AG08395 (cell line): ENCODE results near the gene MAP4.
"Not testable (repeated sequence)": the region's sequence is repeated elsewhere in the genome, so short reads cannot be mapped to it uniquely, and the experiment has no call there.

Experiments used
- DNase-seq: peaks from one replicate; pipeline ENCODE4 v3.0.0; 2012; ENCODE audit warnings: mixed read lengths, low spot score

The MAP4 gene

GRCh38 chr3:48016301-48016973, at the start of gene MAP4:
MAP4 (minus strand) TSS chr3:48016416; CDS start chr3:47998860, 17,556 bp downstream.
- DNase-seq, result no peak

- DNase-seq, result peak; percentile 21
Measured at GRCh38 chr3:48065035-48065434, 48.8 kb upstream of the MAP4 start.

GRCh38 chr3:48064292-48064829, 48.1 kb upstream of the MAP4 start:
- DNase-seq, result no peak

GRCh38 chr3:48061586-48061985, 45.4 kb upstream of the MAP4 start:
- not testable (repeated sequence) for DNase-seq

- DNase-seq, result peak; percentile 43
Measured at GRCh38 chr3:48058091-48058490, 41.9 kb upstream of the MAP4 start.

- DNase-seq, result peak; percentile 23
Measured at GRCh38 chr3:48057521-48057920, 41.3 kb upstream of the MAP4 start.

GRCh38 chr3:48047841-48048464, 31.7 kb upstream of the MAP4 start:
- no peak for DNase-seq

- no peak for DNase-seq
Measured at GRCh38 chr3:48042071-48042760, 26.0 kb upstream of the MAP4 start.

GRCh38 chr3:48039487-48040190, 23.4 kb upstream of the MAP4 start:
- DNase-seq, result peak; percentile 72

- DNase-seq, result no peak
Measured at GRCh38 chr3:48038971-48039481, 22.8 kb upstream of the MAP4 start.

- DNase-seq, result peak; percentile 76
Measured at GRCh38 chr3:48034000-48034516, 17.8 kb upstream of the MAP4 start.

GRCh38 chr3:48030188-48030587, 14.0 kb upstream of the MAP4 start:
- DNase-seq, result no peak

GRCh38 chr3:48026951-48027908, 11.0 kb upstream of the MAP4 start:
- DNase-seq, result no peak

- no peak for DNase-seq
Measured at GRCh38 chr3:48026098-48026497, 9.9 kb upstream of the MAP4 start.

GRCh38 chr3:48024401-48024800, 8.2 kb upstream of the MAP4 start:
- DNase-seq, result peak; percentile 27

- no peak for DNase-seq
Measured at GRCh38 chr3:48023377-48023776, 7.2 kb upstream of the MAP4 start.

GRCh38 chr3:48022178-48022577, 6.0 kb upstream of the MAP4 start:
- no peak for DNase-seq

GRCh38 chr3:48018841-48019240, 2.6 kb upstream of the MAP4 start:
- DNase-seq, result peak; percentile 35

- DNase-seq, result no peak
Measured at GRCh38 chr3:48015431-48016180, 610 bp downstream of the MAP4 start.

GRCh38 chr3:48014358-48014757, 1.9 kb downstream of the MAP4 start:
- DNase-seq, result no peak
